Measurements from ENCODE around the gene DLGAP3. TPM values are rescaled to one million over a fixed set of nuclear protein-coding genes. Genes with fewer than 3 reads are reported as not detected.

DLGAP3 gene
- total and polyA plus RNA-seq, 2 experiments from 2014 or later: 0.42 to 0.48 TPM

- Histone ChIP-seq H3K36me3 (no peaks in the 10 kb centered on the region), H3K4me3 (no peak overlapping the region), H3K9me3 (ENCODE audit: low read depth) (no peaks in the 10 kb centered on the region), H3K4me1 (ENCODE audit: low read depth) (no peaks in the 10 kb centered on the region), H3K27ac (no peak overlapping the region), H3K27me3 (peaks cover 22% of the 10 kb centered on the region)
- no peak for TF ChIP-seq CTCF (IDR thresholded peaks at IDR 0.05; ENCODE audit: low read depth, low read length)
- DNase-seq (ENCODE audit: low read depth in 1 of 2, low spot score in 1 of 2): no peak
These were observed 55.0 kb downstream of the DLGAP3 start for GRCh38 chr1:34874296-34874952.

GRCh38 chr1:34872133-34872503 lies 57.3 kb downstream of the DLGAP3 start:
- Histone ChIP-seq H3K4me1 (ENCODE audit: low read depth) (no peaks in the 10 kb centered on the region), H3K9me3 (ENCODE audit: low read depth) (no peaks in the 10 kb centered on the region), H3K27me3 (peaks cover 24% of the 10 kb centered on the region), H3K36me3 (no peaks in the 10 kb centered on the region), H3K27ac (no peak overlapping the region), H3K4me3 (no peak overlapping the region)
- no peak for TF ChIP-seq CTCF (IDR thresholded peaks at IDR 0.05; ENCODE audit: low read depth, low read length)
- no peak for DNase-seq (ENCODE audit: low read depth in 1 of 2, low spot score in 1 of 2)

- H3K27ac ChIP-seq: no peak overlapping the region
- no peaks in the 10 kb centered on the region for H3K4me1 ChIP-seq (ENCODE audit: low read depth)
- H3K27me3 ChIP-seq: peaks cover 24% of the 10 kb centered on the region
- no peaks in the 10 kb centered on the region for H3K9me3 ChIP-seq (ENCODE audit: low read depth)
- H3K36me3 ChIP-seq: no peaks in the 10 kb centered on the region
- TF ChIP-seq CTCF (IDR thresholded peaks at IDR 0.05; ENCODE audit: low read depth, low read length): no peak
- H3K4me3 ChIP-seq: no peak overlapping the region
- DNase-seq (ENCODE audit: low read depth in 1 of 2, low spot score in 1 of 2): no peak
These were observed 57.9 kb downstream of the DLGAP3 start for GRCh38 chr1:34871443-34872132.

GRCh38 chr1:34870395-34870794 lies 59.1 kb downstream of the DLGAP3 start:
- no peaks in the 10 kb centered on the region for H3K36me3 ChIP-seq
- no peaks in the 10 kb centered on the region for H3K4me1 ChIP-seq (ENCODE audit: low read depth)
- DNase-seq (ENCODE audit: low read depth in 1 of 2, low spot score in 1 of 2): no peak
- H3K9me3 ChIP-seq (ENCODE audit: low read depth): no peaks in the 10 kb centered on the region
- peaks cover 24% of the 10 kb centered on the region for H3K27me3 ChIP-seq
- H3K27ac ChIP-seq: no peak overlapping the region
- H3K4me3 ChIP-seq: no peak overlapping the region
- TF ChIP-seq CTCF (IDR thresholded peaks at IDR 0.05; ENCODE audit: low read depth, low read length): no peak

- no peak overlapping the region for H3K4me3 ChIP-seq
- peaks cover 24% of the 10 kb centered on the region for H3K27me3 ChIP-seq
- no peaks in the 10 kb centered on the region for H3K9me3 ChIP-seq (ENCODE audit: low read depth)
- no peak for TF ChIP-seq CTCF (IDR thresholded peaks at IDR 0.05; ENCODE audit: low read depth, low read length)
- H3K36me3 ChIP-seq: no peaks in the 10 kb centered on the region
- H3K4me1 ChIP-seq (ENCODE audit: low read depth): no peaks in the 10 kb centered on the region
- DNase-seq (ENCODE audit: low read depth in 1 of 2, low spot score in 1 of 2): no peak
- no peak overlapping the region for H3K27ac ChIP-seq
These were observed 59.7 kb downstream of the DLGAP3 start for GRCh38 chr1:34869760-34870159.

Data from cardiac muscle cell (in vitro differentiated cells and primary cell).